ENCODE measurements around the gene TFAP2A.

Gene TFAP2A

DNA sequence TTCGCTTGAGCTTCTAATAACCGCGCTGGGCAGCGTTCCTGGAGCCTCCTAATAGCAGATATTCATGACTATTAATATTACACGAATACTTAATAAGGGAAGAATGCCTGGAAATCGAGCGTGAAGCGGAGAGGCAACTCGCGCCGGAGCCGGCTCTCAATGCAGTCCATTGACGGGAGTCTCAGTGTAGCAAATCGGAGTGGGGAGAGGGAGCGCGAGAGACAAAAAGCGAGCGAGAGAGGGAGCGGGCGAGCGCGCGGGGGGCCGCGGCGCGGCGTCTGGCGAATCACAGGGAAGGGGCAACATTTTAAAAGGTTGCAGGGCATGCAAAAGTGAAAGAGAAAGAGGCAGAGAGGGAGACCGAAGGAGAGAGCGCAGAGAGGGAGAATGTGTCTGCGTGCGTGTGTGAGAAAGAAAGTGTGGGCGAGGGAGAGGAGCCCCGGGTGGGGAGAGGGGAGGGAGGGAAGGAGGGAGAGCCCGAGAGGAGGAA is 2.9 kb downstream of the TFAP2A start:
- Mint-ChIP-seq H3K4me3 (peak overlapping the region; percentile 79), H3K36me3 (ENCODE audit: low read depth) (no peaks in the 10 kb centered on the region), H3K27me3 (ENCODE audit: low read depth, poor library complexity) (peaks cover 100% of the 10 kb centered on the region), H3K27ac (no peak overlapping the region), H3K9me3 (peaks cover 15% of the 10 kb centered on the region), H3K4me1 (peaks cover 45% of the 10 kb centered on the region)
- peak; percentile 44 for DNase-seq
- TF ChIP-seq, protein P1, sequence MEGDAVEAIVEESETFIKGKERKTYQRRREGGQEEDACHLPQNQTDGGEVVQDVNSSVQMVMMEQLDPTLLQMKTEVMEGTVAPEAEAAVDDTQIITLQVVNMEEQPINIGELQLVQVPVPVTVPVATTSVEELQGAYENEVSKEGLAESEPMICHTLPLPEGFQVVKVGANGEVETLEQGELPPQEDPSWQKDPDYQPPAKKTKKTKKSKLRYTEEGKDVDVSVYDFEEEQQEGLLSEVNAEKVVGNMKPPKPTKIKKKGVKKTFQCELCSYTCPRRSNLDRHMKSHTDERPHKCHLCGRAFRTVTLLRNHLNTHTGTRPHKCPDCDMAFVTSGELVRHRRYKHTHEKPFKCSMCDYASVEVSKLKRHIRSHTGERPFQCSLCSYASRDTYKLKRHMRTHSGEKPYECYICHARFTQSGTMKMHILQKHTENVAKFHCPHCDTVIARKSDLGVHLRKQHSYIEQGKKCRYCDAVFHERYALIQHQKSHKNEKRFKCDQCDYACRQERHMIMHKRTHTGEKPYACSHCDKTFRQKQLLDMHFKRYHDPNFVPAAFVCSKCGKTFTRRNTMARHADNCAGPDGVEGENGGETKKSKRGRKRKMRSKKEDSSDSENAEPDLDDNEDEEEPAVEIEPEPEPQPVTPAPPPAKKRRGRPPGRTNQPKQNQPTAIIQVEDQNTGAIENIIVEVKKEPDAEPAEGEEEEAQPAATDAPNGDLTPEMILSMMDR (IDR thresholded peaks at IDR 0.05), result no peak

GRCh38 chr6:10411131-10411970 is 3.5 kb downstream of the TFAP2A start:
- TF ChIP-seq, protein P1 (IDR thresholded peaks at IDR 0.05), result no peak
- no peaks in the 10 kb centered on the region for H3K36me3 Mint-ChIP-seq (ENCODE audit: low read depth)
- H3K9me3 Mint-ChIP-seq, result peaks cover 15% of the 10 kb centered on the region
- peaks cover 100% of the 10 kb centered on the region for H3K27me3 Mint-ChIP-seq (ENCODE audit: low read depth, poor library complexity)
- H3K4me1 Mint-ChIP-seq, result peaks cover 43% of the 10 kb centered on the region
- peak; percentile 24 for DNase-seq
- H3K27ac Mint-ChIP-seq, result no peak overlapping the region
- H3K4me3 Mint-ChIP-seq, result peak overlapping the region; percentile 79

DNA sequence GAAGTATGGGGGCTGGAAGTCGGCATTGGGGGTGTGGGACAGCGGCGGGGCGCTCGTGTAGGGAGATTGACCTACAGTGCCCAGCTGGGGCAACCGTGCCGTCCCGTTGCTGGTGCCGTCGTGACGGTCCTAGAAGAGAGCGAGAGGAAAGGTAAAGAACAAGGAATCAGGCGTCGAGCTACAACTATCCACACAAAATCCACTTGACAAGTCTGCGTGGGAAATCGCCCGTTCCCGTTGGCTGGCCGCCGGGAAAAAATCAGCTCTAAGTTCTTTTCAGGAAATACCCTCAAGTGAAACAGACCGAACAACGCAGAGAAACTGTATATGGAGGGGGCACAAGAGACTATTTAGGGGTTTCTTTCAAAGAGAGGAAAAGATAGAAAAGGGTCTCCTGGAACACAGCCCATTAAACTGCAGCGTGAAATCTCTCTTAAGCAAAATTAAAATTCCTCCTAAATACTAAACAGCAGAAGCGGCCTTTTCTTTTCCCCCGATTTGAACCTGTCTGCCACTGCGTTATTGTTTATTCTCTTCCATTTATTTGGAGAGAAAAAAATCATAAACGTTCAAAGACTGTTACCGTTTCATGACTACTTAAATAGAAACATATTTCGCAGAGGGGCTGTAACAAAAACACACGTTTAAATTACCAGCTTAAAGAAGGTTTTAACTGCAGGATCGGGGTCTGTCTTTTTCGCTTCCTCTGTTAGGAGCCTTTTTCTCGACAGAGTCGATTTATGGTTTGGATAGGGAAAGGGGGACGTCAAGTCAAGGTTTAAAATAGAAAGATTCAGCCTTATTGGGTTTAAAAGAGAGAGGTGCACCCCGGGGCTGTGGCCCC is 4.4 kb downstream of the TFAP2A start:
- peaks cover 100% of the 10 kb centered on the region for H3K27me3 Mint-ChIP-seq (ENCODE audit: low read depth, poor library complexity)
- peaks cover 15% of the 10 kb centered on the region for H3K9me3 Mint-ChIP-seq
- peak overlapping the region; percentile 22 for H3K4me3 Mint-ChIP-seq
- H3K36me3 Mint-ChIP-seq (ENCODE audit: low read depth), result no peaks in the 10 kb centered on the region
- H3K4me1 Mint-ChIP-seq, result peaks cover 38% of the 10 kb centered on the region
- TF ChIP-seq, protein P1 (IDR thresholded peaks at IDR 0.05), result no peak
- peak; percentile 20 for DNase-seq
- H3K27ac Mint-ChIP-seq, result no peak overlapping the region

- no peak for DNase-seq
- H3K9me3 Mint-ChIP-seq, result peaks cover 15% of the 10 kb centered on the region
- no peak overlapping the region for H3K4me3 Mint-ChIP-seq
- no peaks in the 10 kb centered on the region for H3K36me3 Mint-ChIP-seq (ENCODE audit: low read depth)
- H3K4me1 Mint-ChIP-seq, result peaks cover 33% of the 10 kb centered on the region
- H3K27ac Mint-ChIP-seq, result no peak overlapping the region
- TF ChIP-seq, protein P1 (IDR thresholded peaks at IDR 0.05), result no peak
- peaks cover 100% of the 10 kb centered on the region for H3K27me3 Mint-ChIP-seq (ENCODE audit: low read depth, poor library complexity)
Observed at GRCh38 chr6:10409731-10410206, 5.1 kb downstream of the TFAP2A start.

DNA sequence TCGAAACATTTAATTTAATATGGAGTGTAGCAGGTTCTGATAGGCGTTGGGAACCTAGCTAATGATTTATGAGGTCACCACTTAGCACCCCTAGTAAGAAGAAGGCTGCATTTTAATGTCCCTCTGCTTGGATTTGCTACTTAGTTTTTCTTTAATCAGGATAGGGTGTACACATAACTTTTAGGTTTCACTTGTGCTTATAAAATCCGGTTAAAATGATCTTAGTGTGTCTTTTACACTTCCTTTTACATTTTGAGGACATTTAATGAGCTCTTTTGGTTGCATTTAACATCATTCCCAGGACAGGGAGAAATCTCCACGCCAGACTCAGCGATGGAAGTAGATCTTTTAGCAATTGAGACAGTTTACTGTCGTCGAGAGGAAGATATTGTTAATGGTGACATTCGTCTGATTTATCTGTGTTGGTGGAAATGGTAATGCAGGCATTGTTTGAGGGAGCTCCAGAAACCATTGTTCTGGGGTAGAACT is 5.6 kb downstream of the TFAP2A start:
- Mint-ChIP-seq H3K36me3 (ENCODE audit: low read depth) (no peaks in the 10 kb centered on the region), H3K9me3 (peaks cover 15% of the 10 kb centered on the region), H3K4me1 (peaks cover 31% of the 10 kb centered on the region), H3K27ac (no peak overlapping the region), H3K27me3 (ENCODE audit: low read depth, poor library complexity) (peaks cover 100% of the 10 kb centered on the region), H3K4me3 (no peak overlapping the region)
- TF ChIP-seq, protein P1 (IDR thresholded peaks at IDR 0.05), result no peak
- DNase-seq, result no peak
